Adrenal gland (tissue), 12 donors: Measurements from ENCODE around the gene HSD17B2. TPM values are rescaled to one million over a fixed set of nuclear protein-coding genes. Genes with fewer than 3 reads are reported as not detected.

Experiments
- DNase-seq, 7 donors: peaks; one replicate each; pipeline ENCODE4 v3.0.0-alpha.2; 2019 to 2020
- H3K27ac ChIP-seq, 5 donors: fragments of 200-600 bp; sonication (generic) in 4 of 5; 1 replicate in 3 of 5; 2 replicates in 2 of 5; pipeline versions ENCODE4 v1.5.1 to v1.8.0; 2016 to 2020; ENCODE audit warnings: mild to moderate bottlenecking in 1 of 5
- H3K27me3 ChIP-seq: fragments of 200-600 bp; 2 replicates; pipeline ENCODE4 v1.8.0; 2021
- H3K36me3 ChIP-seq, 2 donors: fragments of 200-600 bp; replicated peaks in 1 of 2; 1 replicate in 1 of 2; 2 replicates in 1 of 2; pipeline versions ENCODE4 v1.5.1 to v1.8.0; 2018 to 2022
- H3K4me1 ChIP-seq, 2 donors: fragments of 200-600 bp; replicated peaks in 1 of 2; 1 replicate in 1 of 2; 2 replicates in 1 of 2; pipeline versions ENCODE4 v1.5.1 to v1.8.0; 2018 to 2021
- H3K4me3 ChIP-seq, 4 donors: fragments of 200-600 bp; sonication (generic) in 3 of 4; one replicate each; pipeline ENCODE4 v1.5.1; 2016 to 2018
- H3K9me3 ChIP-seq, 3 donors: fragments of 200-600 bp; sonication (generic) in 1 of 3; replicated peaks in 1 of 3; 1 replicate in 2 of 3; 2 replicates in 1 of 3; pipeline versions ENCODE4 v1.5.1 to v1.8.0; 2016 to 2021
- POLR2A ChIP-seq, 2 donors: fragments of 450-650 bp; IDR thresholded peaks; one replicate each; pipeline ENCODE4 v1.6.1; 2017; ENCODE audit warnings: antibody characterized with exemption in 2 of 2, mild to moderate bottlenecking in 2 of 2, moderate library complexity in 1 of 2
- WGBS, 4 donors: extraction: QIAGEN DNeasy Blood & Tissue Kit in 2 of 4; methylation state at CpG; one replicate each; pipeline versions ENCODE4 v1.1.5 to v1.1.7; 2013 to 2017; 5-methylcytosine and 5-hydroxymethylcytosine counted together
- intact Hi-C, 2 donors: fragments of 100-400 bp; cut with DNase I; formaldehyde crosslinking; loops; one replicate each; pipeline versions ENCODE4 v1.14.1 to v1.15.0; 2022 to 2023
- polyA plus RNA-seq, 3 donors: library from polyadenylated mRNA; stranded (reverse); fragments of 200-250 nt in 2 of 3; fragments of 350-450 nt in 1 of 3; fragmentation: Illumina TruSeq in 1 of 3; extraction: RNeasy Lipid Tissue Mini Kit (QIAGEN cat#74804) in 1 of 3; gene quantifications; one replicate each; pipeline ENCODE4 v1.2.3, GENCODE V29; 2013 to 2014
- total RNA-seq, 9 donors: library from RNA; depleted of rRNA in 4 of 9; stranded (reverse); fragments of >200 nt in 4 of 9; fragments of 120-200 nt in 1 of 9; fragmentation: NEBNext Ultra II Directional in 1 of 9; extraction: Animal tissue kit (Norgen Biotek cat#: 25700) in 1 of 9; gene quantifications; one replicate each; pipeline versions ENCODE4 v1.1.0 to v1.2.4, GENCODE V29; 2013 to 2023
- TF ChIP-seq, protein P1 (sequence below), 6 experiments: fragments of 450-650 bp in 4 of 6; fragments of 200-600 bp in 2 of 6; sonication (generic) in 1 of 6; IDR thresholded peaks; 1 replicate in 5 of 6; 2 replicates in 1 of 6; pipeline versions ENCODE4 v1.5.1 to v1.8.0; 2016 to 2021; ENCODE audit warnings: antibody characterized with exemption in 6 of 6, mild to moderate bottlenecking in 2 of 6, moderate library complexity in 1 of 6
- donor health status: healthy with polysubstance abuse.
- donor health status: Bipolar disorder and iron deficiency.
- donor health status: DM: yes; HTN: yes; CAD: no.
- donor health status: DM: no; HTN: no; CAD: no.
- donor health status: DM: no; HTN: no; CAD: no.
- donor health status: DM: yes; HTN: yes; CAD: no.

HSD17B2 gene
- total and polyA plus RNA-seq, 12 donors: 0.10 to 0.16 TPM; not detected in 10

DNA sequence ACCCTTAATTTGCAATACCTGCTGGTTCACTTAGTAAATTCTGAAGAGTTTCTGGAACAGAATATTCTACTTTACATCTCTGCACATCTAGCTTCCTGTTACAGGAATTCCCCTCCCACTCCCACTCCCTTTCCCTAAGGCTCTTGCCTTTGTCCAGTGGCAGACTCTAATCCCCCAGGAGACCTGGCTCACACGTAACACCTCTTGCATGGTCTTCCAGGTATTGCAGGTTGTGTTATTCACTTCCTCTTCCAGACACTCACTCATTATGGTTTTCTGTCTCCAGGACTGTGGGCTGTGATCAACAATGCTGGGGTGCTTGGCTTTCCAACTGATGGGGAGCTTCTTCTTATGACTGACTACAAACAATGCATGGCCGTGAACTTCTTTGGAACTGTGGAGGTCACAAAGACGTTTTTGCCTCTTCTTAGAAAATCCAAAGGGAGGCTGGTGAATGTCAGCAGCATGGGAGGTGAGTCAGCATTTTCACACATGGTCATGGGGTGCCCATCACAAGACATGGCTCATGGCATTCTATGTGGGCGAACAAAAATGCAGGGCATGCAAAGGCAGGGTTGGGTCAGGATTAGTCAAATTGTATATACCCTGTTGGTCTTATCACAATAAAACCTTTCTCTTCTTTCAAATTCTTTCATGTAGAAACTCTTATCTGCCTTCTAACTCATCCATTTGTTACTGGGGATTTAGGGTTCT lies 35.8 kb downstream of the HSD17B2 start:
- H3K4me3 ChIP-seq: no peak overlapping the region
- no peaks in the 10 kb centered on the region for H3K27me3 ChIP-seq
- H3K9me3 ChIP-seq: no peaks in the 10 kb centered on the region
- DNase-seq: no peak
- TF ChIP-seq POLR2A (IDR thresholded peaks at IDR 0.05): no peak
- TF ChIP-seq, protein P1, sequence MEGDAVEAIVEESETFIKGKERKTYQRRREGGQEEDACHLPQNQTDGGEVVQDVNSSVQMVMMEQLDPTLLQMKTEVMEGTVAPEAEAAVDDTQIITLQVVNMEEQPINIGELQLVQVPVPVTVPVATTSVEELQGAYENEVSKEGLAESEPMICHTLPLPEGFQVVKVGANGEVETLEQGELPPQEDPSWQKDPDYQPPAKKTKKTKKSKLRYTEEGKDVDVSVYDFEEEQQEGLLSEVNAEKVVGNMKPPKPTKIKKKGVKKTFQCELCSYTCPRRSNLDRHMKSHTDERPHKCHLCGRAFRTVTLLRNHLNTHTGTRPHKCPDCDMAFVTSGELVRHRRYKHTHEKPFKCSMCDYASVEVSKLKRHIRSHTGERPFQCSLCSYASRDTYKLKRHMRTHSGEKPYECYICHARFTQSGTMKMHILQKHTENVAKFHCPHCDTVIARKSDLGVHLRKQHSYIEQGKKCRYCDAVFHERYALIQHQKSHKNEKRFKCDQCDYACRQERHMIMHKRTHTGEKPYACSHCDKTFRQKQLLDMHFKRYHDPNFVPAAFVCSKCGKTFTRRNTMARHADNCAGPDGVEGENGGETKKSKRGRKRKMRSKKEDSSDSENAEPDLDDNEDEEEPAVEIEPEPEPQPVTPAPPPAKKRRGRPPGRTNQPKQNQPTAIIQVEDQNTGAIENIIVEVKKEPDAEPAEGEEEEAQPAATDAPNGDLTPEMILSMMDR (IDR thresholded peaks at IDR 0.05): no peak
- H3K4me1 ChIP-seq: no peaks in the 10 kb centered on the region
- intact Hi-C loops: no loop called here
- H3K27ac ChIP-seq: no peak overlapping the region
- H3K36me3 ChIP-seq: no peaks in the 10 kb centered on the region
- WGBS, 4 donors: 65 to 71% (median 68%) methylated on average over 4 of the region's 4 CpGs

DNA sequence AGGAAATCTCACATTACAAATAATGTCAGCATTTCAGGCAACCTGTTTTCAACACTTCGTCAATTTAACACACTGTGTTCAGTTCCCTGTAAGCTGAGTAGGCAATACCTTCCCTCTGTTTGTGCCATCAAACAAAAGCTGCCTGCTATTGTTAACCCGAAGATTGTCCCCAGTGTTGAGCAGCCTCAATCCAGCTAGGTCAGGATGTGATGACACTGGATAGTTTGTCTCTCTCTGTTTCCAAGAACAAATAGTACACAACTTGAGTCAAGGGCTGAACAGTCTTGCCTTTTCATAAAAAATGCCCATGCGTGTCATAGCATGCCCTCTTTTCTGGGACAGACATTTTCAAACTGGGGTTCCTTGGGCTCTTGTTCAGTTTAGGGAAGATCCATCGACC lies 36.4 kb downstream of the HSD17B2 start:
- no peak overlapping the region for H3K4me3 ChIP-seq
- WGBS, 4 donors: 79 to 81% (median 80%) methylated on average over 4 of the region's 4 CpGs

DNA sequence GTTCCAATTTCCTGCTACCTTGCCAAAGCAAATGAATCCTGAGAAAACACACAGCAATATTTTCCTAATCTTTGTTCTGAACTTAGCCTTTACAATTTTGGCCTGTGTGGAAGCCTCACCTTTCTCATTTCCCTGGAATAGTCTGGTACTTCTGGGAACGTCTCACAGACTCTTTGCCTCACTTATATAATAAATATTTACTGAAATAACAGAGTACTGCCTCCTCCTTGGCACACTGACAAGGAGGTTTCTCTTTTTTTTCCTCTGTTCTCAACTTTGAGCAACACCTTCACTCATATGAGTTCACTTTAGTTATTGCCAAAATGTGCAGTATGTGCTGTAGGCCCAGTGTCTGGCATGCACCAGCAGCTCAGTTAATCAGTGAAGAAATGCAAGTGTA lies 37.3 kb downstream of the HSD17B2 start:
- no peak for TF ChIP-seq POLR2A (IDR thresholded peaks at IDR 0.05)
- TF ChIP-seq, protein P1 (IDR thresholded peaks at IDR 0.05): no peak
- no peak overlapping the region for H3K4me3 ChIP-seq
- intact Hi-C loops: no loop called here
- 59 to 64% (median 61%) methylated on average over 1 of the region's 1 CpG for WGBS, 4 donors
- H3K27ac ChIP-seq: no peak overlapping the region
- no peaks in the 10 kb centered on the region for H3K36me3 ChIP-seq
- no peaks in the 10 kb centered on the region for H3K9me3 ChIP-seq
- no peaks in the 10 kb centered on the region for H3K4me1 ChIP-seq
- H3K27me3 ChIP-seq: no peaks in the 10 kb centered on the region
- DNase-seq: no peak

More for the DNA sequence above, 36.4 kb downstream of the HSD17B2 start:
- H3K36me3 ChIP-seq: no peaks in the 10 kb centered on the region
- no peak for DNase-seq
- H3K9me3 ChIP-seq: no peaks in the 10 kb centered on the region
- intact Hi-C loops: no loop called here
- no peak for TF ChIP-seq POLR2A (IDR thresholded peaks at IDR 0.05)
- H3K4me1 ChIP-seq: no peaks in the 10 kb centered on the region
- no peaks in the 10 kb centered on the region for H3K27me3 ChIP-seq
- no peak overlapping the region for H3K27ac ChIP-seq

DNA sequence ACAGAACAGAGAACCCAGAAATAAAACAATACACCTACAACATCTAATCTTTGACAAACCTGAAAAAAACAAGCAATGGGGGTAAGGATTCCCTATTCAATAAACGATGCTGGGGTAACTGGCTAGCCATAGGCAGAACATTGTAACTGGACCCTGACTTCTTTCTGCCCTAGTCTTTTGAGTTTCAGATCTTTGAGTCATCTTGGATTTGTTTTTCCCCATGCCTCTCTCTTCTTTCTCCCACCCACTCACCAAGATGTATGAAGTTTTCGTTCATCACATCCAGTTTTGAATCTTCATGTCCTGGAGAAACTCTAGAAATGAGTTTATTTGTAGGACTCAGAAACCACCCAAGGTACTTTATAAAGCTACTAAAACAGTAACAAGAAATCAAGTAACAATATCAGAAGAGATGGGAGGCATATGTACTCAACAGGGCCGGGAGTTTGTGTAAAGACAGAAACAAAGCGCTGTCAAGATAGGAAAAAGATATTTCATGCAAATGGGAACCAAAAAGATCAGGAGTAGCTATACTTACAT lies 39.0 kb downstream of the HSD17B2 start:
- no peaks in the 10 kb centered on the region for H3K27me3 ChIP-seq
- no peak for DNase-seq
- intact Hi-C loops: no loop called here
- no peak overlapping the region for H3K27ac ChIP-seq
- no peak for TF ChIP-seq POLR2A (IDR thresholded peaks at IDR 0.05)
- TF ChIP-seq, protein P1 (IDR thresholded peaks at IDR 0.05): no peak
- H3K9me3 ChIP-seq: no peaks in the 10 kb centered on the region
- WGBS, 4 donors: 88 to 92% (median 90%) methylated on average over 4 of the region's 4 CpGs
- no peaks in the 10 kb centered on the region for H3K36me3 ChIP-seq
- no peak overlapping the region for H3K4me3 ChIP-seq
- no peaks in the 10 kb centered on the region for H3K4me1 ChIP-seq

DNA sequence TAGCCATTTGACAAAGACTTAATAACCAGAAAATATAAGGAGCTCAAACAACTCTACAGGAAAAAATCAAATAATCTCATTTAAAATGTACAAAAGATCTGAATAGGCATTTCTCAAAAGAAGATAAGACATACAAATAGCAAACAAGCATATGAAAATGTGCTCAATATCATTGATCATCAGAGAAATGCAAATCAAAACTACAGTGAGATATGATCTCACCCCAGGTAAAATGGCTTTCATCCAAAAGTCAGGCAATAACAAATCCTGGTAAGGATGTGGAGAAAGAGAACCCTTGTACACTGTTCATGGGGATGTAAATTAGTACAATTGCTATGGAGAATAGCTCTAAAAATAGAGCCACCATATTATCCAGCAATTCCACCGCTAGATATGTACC lies 43.1 kb downstream of the HSD17B2 start:
- H3K9me3 ChIP-seq: no peaks in the 10 kb centered on the region
- H3K27me3 ChIP-seq: no peaks in the 10 kb centered on the region
- H3K36me3 ChIP-seq: no peaks in the 10 kb centered on the region
- no peak for DNase-seq
- no peaks in the 10 kb centered on the region for H3K4me1 ChIP-seq
- intact Hi-C loops: no loop called here
- no peak overlapping the region for H3K4me3 ChIP-seq
- WGBS, 4 donors: 87 to 100% (median 94%) methylated on average over 1 of the region's 1 CpG
- no peak overlapping the region for H3K27ac ChIP-seq
- TF ChIP-seq POLR2A (IDR thresholded peaks at IDR 0.05): no peak
- TF ChIP-seq, protein P1 (IDR thresholded peaks at IDR 0.05): no peak
